IMR-90 (cell line): ENCODE measurements around the gene CACNB3. TPM values are rescaled to one million over a fixed set of nuclear protein-coding genes. Genes with fewer than 3 reads are reported as not detected.

Experiments used
- ATAC-seq: fragments of 200-7000 bp; cut with Tn5 transposase; 2 replicates; pipeline ENCODE4 v1.9.1; 2020; ENCODE audit warnings: low read depth, mild to moderate bottlenecking, moderate library complexity
- BruUV-seq: library from RNA; stranded (reverse); fragments of 400-500 nt; replicated peaks from 2 replicates; lab custom pipeline; 2021; lab: Mats Ljungman, UMichigan
- CTCF ChIA-PET: fragments of 300-600 bp; formaldehyde crosslinking; extraction: SDS; loops from one replicate; lab custom pipeline; 2021; ENCODE audit warnings: antibody characterized with exemption; lab: Yijun Ruan, JAX
- POLR2A ChIA-PET: fragments of 300-600 bp; sonication (Branson Sonifier 250); formaldehyde crosslinking; loops from one replicate; lab custom pipeline; 2022; ENCODE audit warnings: antibody characterized with exemption; ENCODE audit not compliant: unreplicated experiment; lab: Charles Lee
- DNase-seq: peaks from one replicate; pipeline ENCODE4 v3.0.0; 2013
- H2AFZ ChIP-seq: replicated peaks from 2 replicates; pipeline ENCODE3; 2013; ENCODE audit warnings: low read length, mild to moderate bottlenecking; ENCODE audit not compliant: poor library complexity
- H2AK5ac ChIP-seq: 2 replicates; pipeline ENCODE4 v1.6.1; 2013; ENCODE audit warnings: low read depth, low read length, inconsistent platforms
- H2AK9ac ChIP-seq: replicated peaks from 2 replicates; pipeline ENCODE3; 2013; ENCODE audit warnings: mild to moderate bottlenecking, low read depth, low read length, moderate library complexity; ENCODE audit not compliant: poor library complexity
- H2BK120ac ChIP-seq: 2 replicates; pipeline ENCODE4 v1.6.1; 2013; ENCODE audit warnings: low read depth, low read length, inconsistent platforms
- H2BK15ac ChIP-seq: 3 replicates; pipeline ENCODE4 v1.6.1; 2013; ENCODE audit warnings: low read depth, low read length, inconsistent platforms
- H2BK20ac ChIP-seq: 2 replicates; pipeline ENCODE4 v1.6.1; 2013; ENCODE audit warnings: low read depth, mild to moderate bottlenecking, inconsistent platforms, low read length, moderate library complexity
- H2BK5ac ChIP-seq: 2 replicates; pipeline ENCODE4 v1.6.1; 2013; ENCODE audit warnings: mild to moderate bottlenecking, low read depth, low read length, inconsistent platforms; ENCODE audit not compliant: poor library complexity, severe bottlenecking
- H3K14ac ChIP-seq: replicated peaks from 2 replicates; pipeline ENCODE4 v1.6.1; 2013; ENCODE audit warnings: low read depth, low read length, inconsistent platforms
- H3K18ac ChIP-seq: 2 replicates; pipeline ENCODE4 v1.6.1; 2013; ENCODE audit warnings: low read depth, low read length, control low read depth
- H3K23ac ChIP-seq: 2 replicates; pipeline ENCODE4 v1.6.1; 2013; ENCODE audit warnings: low read depth, low read length, inconsistent platforms
- H3K27ac ChIP-seq: 2 replicates; pipeline ENCODE4 v1.5.1; 2013; ENCODE audit warnings: mild to moderate bottlenecking, control low read depth, low read length; ENCODE audit not compliant: insufficient read depth
- H3K27me3 ChIP-seq: 2 replicates; pipeline ENCODE4 v1.6.1; 2013; ENCODE audit warnings: low read length; ENCODE audit not compliant: control insufficient read depth, insufficient read depth
- H3K36me3 ChIP-seq: 2 replicates; pipeline ENCODE4 v1.6.1; 2013; ENCODE audit warnings: low read length, mixed read lengths; ENCODE audit not compliant: control insufficient read depth, insufficient read depth
- H3K4ac ChIP-seq: 2 replicates; pipeline ENCODE4 v1.6.1; 2013; ENCODE audit warnings: low read depth, low read length, inconsistent platforms
- H3K4me1 ChIP-seq: 2 replicates; pipeline ENCODE4 v1.6.1; 2013; ENCODE audit warnings: low read length, mixed read lengths; ENCODE audit not compliant: control insufficient read depth, insufficient read depth
- H3K4me2 ChIP-seq: 2 replicates; pipeline ENCODE4 v1.6.1; 2013; ENCODE audit warnings: low read depth, mild to moderate bottlenecking, control low read depth, low read length, moderate library complexity
- H3K4me3 ChIP-seq: 2 replicates; pipeline ENCODE4 v1.5.1; 2013; ENCODE audit warnings: low read depth, mild to moderate bottlenecking, control low read depth, low read length, moderate library complexity; ENCODE audit not compliant: insufficient read depth
- H3K56ac ChIP-seq: 2 replicates; pipeline ENCODE4 v1.6.1; 2013; ENCODE audit warnings: low read length, inconsistent platforms; ENCODE audit not compliant: insufficient read depth; ENCODE audit errors: extremely low read depth
- H3K79me1 ChIP-seq, 2 experiments: 2 replicates each; pipeline ENCODE4 v1.6.1; 2013; ENCODE audit warnings: low read length in 2 of 2, inconsistent platforms in 1 of 2, low read depth in 1 of 2
- H3K9ac ChIP-seq: 2 replicates; pipeline ENCODE4 v1.6.1; 2013; ENCODE audit warnings: low read depth, low read length, control low read depth
- H3K9me1 ChIP-seq: 2 replicates; pipeline ENCODE4 v1.6.1; 2013; ENCODE audit warnings: low read length, inconsistent platforms; ENCODE audit not compliant: insufficient read depth
- H3K9me3 ChIP-seq: 2 replicates; pipeline ENCODE4 v1.6.1; 2013; ENCODE audit warnings: low read length; ENCODE audit not compliant: control insufficient read depth, insufficient read depth
- H4K20me1 ChIP-seq: 2 replicates; pipeline ENCODE4 v1.6.1; 2013; ENCODE audit warnings: low read length, inconsistent platforms; ENCODE audit not compliant: insufficient read depth
- H4K5ac ChIP-seq: 2 replicates; pipeline ENCODE4 v1.6.1; 2013; ENCODE audit warnings: mild to moderate bottlenecking, low read depth, low read length, control low read depth
- H4K8ac ChIP-seq, 2 experiments: 2 replicates each; pipeline ENCODE4 v1.6.1; 2013; ENCODE audit warnings: low read depth in 2 of 2, low read length in 2 of 2, control low read depth in 1 of 2, inconsistent platforms in 1 of 2
- H4K91ac ChIP-seq: 2 replicates; pipeline ENCODE4 v1.6.1; 2013; ENCODE audit warnings: low read depth, low read length, inconsistent platforms; ENCODE audit not compliant: insufficient read depth
- BHLHE40 ChIP-seq: fragments of 150-350 bp; IDR thresholded peaks from 2 replicates; pipeline ENCODE4 v1.6.1; 2016; ENCODE audit warnings: mild to moderate bottlenecking, low read depth, low read length
- CEBPB ChIP-seq: IDR thresholded peaks from 2 replicates; pipeline ENCODE4 v1.6.1; 2012; ENCODE audit warnings: low read depth, low read length, improper control_type of control experiment
- CHD1 ChIP-seq: IDR thresholded peaks from 2 replicates; pipeline ENCODE4 v1.6.1; 2012; ENCODE audit warnings: low read depth, low read length, improper control_type of control experiment
- ELK1 ChIP-seq: fragments of 150-350 bp; IDR thresholded peaks from 2 replicates; pipeline ENCODE4 v1.6.1; 2016; ENCODE audit warnings: low read depth, mild to moderate bottlenecking, low read length, moderate library complexity, borderline replicate concordance
- FOS ChIP-seq: fragments of 150-350 bp; IDR thresholded peaks from 2 replicates; pipeline ENCODE4 v1.6.1; 2016; ENCODE audit warnings: low read depth, low read length
- MAFK ChIP-seq: IDR thresholded peaks from 2 replicates; pipeline ENCODE4 v1.6.1; 2012; ENCODE audit warnings: low read depth, low read length, improper control_type of control experiment
- POLR2A ChIP-seq: IDR thresholded peaks from 2 replicates; pipeline ENCODE4 v1.6.1; 2012; ENCODE audit warnings: mild to moderate bottlenecking, low read depth, low read length
- RAD21 ChIP-seq: IDR thresholded peaks from 2 replicates; pipeline ENCODE4 v1.6.1; 2012; ENCODE audit warnings: low read length, improper control_type of control experiment
- RCOR1 ChIP-seq: IDR thresholded peaks from 2 replicates; pipeline ENCODE4 v1.6.1; 2012; ENCODE audit warnings: mild to moderate bottlenecking, low read length, improper control_type of control experiment; ENCODE audit not compliant: insufficient replicate concordance
- RFX5 ChIP-seq: IDR thresholded peaks from 2 replicates; pipeline ENCODE4 v1.8.0; 2012; ENCODE audit warnings: low read depth, mild to moderate bottlenecking, low read length, moderate library complexity
- SMC3 ChIP-seq: fragments of 150-350 bp; IDR thresholded peaks from 2 replicates; pipeline ENCODE4 v1.6.1; 2016; ENCODE audit warnings: low read depth, mild to moderate bottlenecking, antibody characterized with exemption, low read length, moderate library complexity
- USF2 ChIP-seq: fragments of 150-350 bp; IDR thresholded peaks from 2 replicates; pipeline ENCODE4 v1.6.1; 2017; ENCODE audit warnings: mild to moderate bottlenecking, antibody characterized with exemption, low read length, low read depth
- WGBS, 2 experiments: methylation state at CpG; one replicate each; pipeline versions ENCODE4 v1.1.5 to v1.1.7; 2013; ENCODE audit warnings: missing lambda C conversion rate in 2 of 2; ENCODE audit not compliant: insufficient read length in 1 of 2; ENCODE audit errors: extremely low coverage in 2 of 2; 5-methylcytosine and 5-hydroxymethylcytosine counted together
- dilution Hi-C: fragments of 300-500 bp; cut with HindIII; formaldehyde crosslinking; loops from one replicate; pipeline ENCODE4 v1.14.3; 2018; ENCODE audit warnings: low sequenced_read_pairs; ENCODE audit not compliant: unreplicated experiment
- in situ Hi-C: fragments of 300-500 bp; cut with MboI; formaldehyde crosslinking; loops from 3 replicates; pipeline ENCODE4 v1.14.3; 2019; ENCODE audit warnings: low sequenced_read_pairs, inconsistent platforms, mixed read lengths
- intact Hi-C: fragments of 100-400 bp; cut with micrococcal nuclease; formaldehyde crosslinking; loops from 2 replicates; pipeline ENCODE4 v1.10.0; 2022
- polyA plus RNA-seq, 3 experiments: library from polyadenylated mRNA; depleted of rRNA; stranded (reverse); fragments of >200 nt; gene quantifications; 2 replicates each; pipeline ENCODE4 v1.2.3, GENCODE V29; 2012; ENCODE audit warnings: low replicate concordance in 1 of 3
- total RNA-seq: library from RNA; depleted of rRNA; stranded (reverse); fragments of >200 nt; gene quantifications from 2 replicates; pipeline ENCODE4 v1.2.3, GENCODE V29; 2012

CACNB3 gene
- total and polyA plus RNA-seq, 2 of the 4 experiments (the other 2 are of a cell fraction): 18.1 to 45.1 TPM

GRCh38 chr12:48828293-48828692, 10.0 kb downstream of the CACNB3 start:
- intact Hi-C loops (no loop called here), in situ Hi-C loops (no loop called here), dilution Hi-C loops (no loop called here)
- Histone ChIP-seq H2BK5ac (no peak overlapping the region), H3K4me1 (no peaks in the 10 kb centered on the region), H3K14ac (no peak overlapping the region), H2AK5ac (no peak overlapping the region), H3K27ac (no peak overlapping the region), H4K20me1 (peaks cover 27% of the 10 kb centered on the region), H3K4me2 (no peak overlapping the region), H3K79me1 (peaks cover 0 to 13% of the 10 kb centered on the region in 2 experiments; a peak in 2 of 4 replicates), H3K23ac (no peak overlapping the region), H3K9me1 (no peaks in the 10 kb centered on the region; the same call in none of the 2 replicates), H3K36me3 (peaks cover 97% of the 10 kb centered on the region), H2AK9ac (no peak overlapping the region), H4K91ac (no peak overlapping the region), H3K4ac (no peak overlapping the region), H2BK15ac (no peak overlapping the region), H3K18ac (no peak overlapping the region), H4K8ac (no peak overlapping the region), H2BK120ac (no peak overlapping the region), H3K9ac (no peak overlapping the region), H2BK20ac (no peak overlapping the region), H4K5ac (no peak overlapping the region), H3K27me3 (no peaks in the 10 kb centered on the region), H3K4me3 (no peak overlapping the region), H2AFZ (no peak overlapping the region), H3K56ac (no peak overlapping the region), H3K9me3 (no peaks in the 10 kb centered on the region)
- TSS peak; percentile 80 for BruUV-seq
- 86% methylated on average over 2 of the region's 2 CpGs; no CpG with 5 or more reads in 1 of the 2 experiments for WGBS, 2 experiments
- TF ChIP-seq MAFK: no peak
- no peak for TF ChIP-seq ELK1
- TF ChIP-seq CEBPB: no peak
- TF ChIP-seq BHLHE40: no peak
- TF ChIP-seq CHD1: no peak
- TF ChIP-seq POLR2A: no peak
- no peak for TF ChIP-seq SMC3
- TF ChIP-seq USF2: no peak
- TF ChIP-seq RAD21: no peak
- TF ChIP-seq RCOR1: no peak
- TF ChIP-seq RFX5: no peak
- no peak for TF ChIP-seq FOS
- POLR2A ChIA-PET: no interaction called here
- no peak for ATAC-seq
- CTCF ChIA-PET: interaction anchor here (0.6 kb wide), 1 partner anchor 171 kb away, joined by 5 read pairs; no protein-coding TSS in a partner anchor
- no peak for DNase-seq
